NOMO-1 treated with DMSO at 0.1 percent for 48 hours (cell line): ENCODE data around the gene SYNDIG1.
"Not testable (repeated sequence)": the region's sequence is repeated elsewhere in the genome, so short reads cannot be mapped to it uniquely, and the experiment has no call there.

Source experiments
- DNase-seq: peaks from one replicate; lab custom pipeline; 2025; ENCODE audit not compliant: unreplicated experiment; lab: John Stamatoyannopoulos, UW

Gene SYNDIG1

GRCh38 chr20:24492031-24492607 is 22.7 kb downstream of the SYNDIG1 start:
- DNase-seq: no peak

GRCh38 chr20:24492698-24493097 is 23.3 kb downstream of the SYNDIG1 start:
- no peak for DNase-seq

- DNase-seq: no peak
Observed at GRCh38 chr20:24493181-24493580, 23.8 kb downstream of the SYNDIG1 start.

- DNase-seq: no peak
Observed at GRCh38 chr20:24493661-24494459, 24.4 kb downstream of the SYNDIG1 start.

GRCh38 chr20:24494460-24494920 is 25.1 kb downstream of the SYNDIG1 start:
- no peak for DNase-seq

GRCh38 chr20:24495266-24495665 is 25.8 kb downstream of the SYNDIG1 start:
- no peak for DNase-seq

GRCh38 chr20:24497851-24498250 is 28.4 kb downstream of the SYNDIG1 start:
- no peak for DNase-seq

- no peak for DNase-seq
Observed at GRCh38 chr20:24498641-24499040, 29.2 kb downstream of the SYNDIG1 start.

GRCh38 chr20:24499472-24499871 is 30.0 kb downstream of the SYNDIG1 start:
- no peak for DNase-seq

GRCh38 chr20:24501764-24502556 is 32.5 kb downstream of the SYNDIG1 start:
- DNase-seq: no peak

- DNase-seq: no peak
Observed at GRCh38 chr20:24502661-24503060, 33.2 kb downstream of the SYNDIG1 start.

- no peak for DNase-seq
Observed at GRCh38 chr20:24503352-24503931, 34.0 kb downstream of the SYNDIG1 start.

- DNase-seq: no peak
Observed at GRCh38 chr20:24504331-24505285, 35.2 kb downstream of the SYNDIG1 start.

- no peak for DNase-seq
Observed at GRCh38 chr20:24506146-24506545, 36.7 kb downstream of the SYNDIG1 start.

- DNase-seq: no peak
Observed at GRCh38 chr20:24506696-24507095, 37.3 kb downstream of the SYNDIG1 start.

- no peak for DNase-seq
Observed at GRCh38 chr20:24507182-24507853, 37.9 kb downstream of the SYNDIG1 start.

GRCh38 chr20:24512441-24512840 is 43.0 kb downstream of the SYNDIG1 start:
- not testable (repeated sequence) for DNase-seq

- DNase-seq: no peak
Observed at GRCh38 chr20:24518515-24518914, 49.1 kb downstream of the SYNDIG1 start.

GRCh38 chr20:24519476-24519875 is 50.0 kb downstream of the SYNDIG1 start:
- no peak for DNase-seq

GRCh38 chr20:24521032-24521431 is 51.6 kb downstream of the SYNDIG1 start:
- no peak for DNase-seq
